ENCODE data around the gene EMP2.

DNA sequence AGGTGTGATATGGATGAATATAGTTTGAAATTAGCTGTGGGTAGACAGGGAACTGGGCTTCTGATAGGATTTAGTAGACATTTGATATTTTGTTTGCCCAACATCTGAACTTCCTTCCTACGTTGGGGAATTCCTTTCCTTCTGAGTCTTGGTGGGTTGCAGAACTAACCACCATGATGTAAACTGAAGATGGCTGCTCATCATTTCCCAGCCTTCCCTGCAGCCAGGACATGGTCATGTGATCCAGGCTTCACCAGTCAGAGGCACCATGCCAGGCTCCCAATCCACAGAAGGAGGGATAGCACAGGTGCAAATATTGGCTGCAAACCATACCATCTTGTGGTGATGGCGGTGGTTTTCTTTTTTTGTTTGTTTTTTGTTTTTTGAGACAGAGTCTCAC is 57.4 kb downstream of the EMP2 start:
- no peak for TF ChIP-seq ZBTB44 (tag by site-specific recombination; IDR thresholded peaks at IDR 0.05)
- TF ChIP-seq CTCF (tag by site-specific recombination; IDR thresholded peaks at IDR 0.05): no peak
- no peak for TF ChIP-seq ZSCAN30 (tag by site-specific recombination; IDR thresholded peaks at IDR 0.05)
- no peak for TF ChIP-seq ZNF398 (tag by site-specific recombination; IDR thresholded peaks at IDR 0.05)
- TF ChIP-seq ZNF324 (tag by site-specific recombination; IDR thresholded peaks at IDR 0.05): no peak
- TF ChIP-seq, protein P1, sequence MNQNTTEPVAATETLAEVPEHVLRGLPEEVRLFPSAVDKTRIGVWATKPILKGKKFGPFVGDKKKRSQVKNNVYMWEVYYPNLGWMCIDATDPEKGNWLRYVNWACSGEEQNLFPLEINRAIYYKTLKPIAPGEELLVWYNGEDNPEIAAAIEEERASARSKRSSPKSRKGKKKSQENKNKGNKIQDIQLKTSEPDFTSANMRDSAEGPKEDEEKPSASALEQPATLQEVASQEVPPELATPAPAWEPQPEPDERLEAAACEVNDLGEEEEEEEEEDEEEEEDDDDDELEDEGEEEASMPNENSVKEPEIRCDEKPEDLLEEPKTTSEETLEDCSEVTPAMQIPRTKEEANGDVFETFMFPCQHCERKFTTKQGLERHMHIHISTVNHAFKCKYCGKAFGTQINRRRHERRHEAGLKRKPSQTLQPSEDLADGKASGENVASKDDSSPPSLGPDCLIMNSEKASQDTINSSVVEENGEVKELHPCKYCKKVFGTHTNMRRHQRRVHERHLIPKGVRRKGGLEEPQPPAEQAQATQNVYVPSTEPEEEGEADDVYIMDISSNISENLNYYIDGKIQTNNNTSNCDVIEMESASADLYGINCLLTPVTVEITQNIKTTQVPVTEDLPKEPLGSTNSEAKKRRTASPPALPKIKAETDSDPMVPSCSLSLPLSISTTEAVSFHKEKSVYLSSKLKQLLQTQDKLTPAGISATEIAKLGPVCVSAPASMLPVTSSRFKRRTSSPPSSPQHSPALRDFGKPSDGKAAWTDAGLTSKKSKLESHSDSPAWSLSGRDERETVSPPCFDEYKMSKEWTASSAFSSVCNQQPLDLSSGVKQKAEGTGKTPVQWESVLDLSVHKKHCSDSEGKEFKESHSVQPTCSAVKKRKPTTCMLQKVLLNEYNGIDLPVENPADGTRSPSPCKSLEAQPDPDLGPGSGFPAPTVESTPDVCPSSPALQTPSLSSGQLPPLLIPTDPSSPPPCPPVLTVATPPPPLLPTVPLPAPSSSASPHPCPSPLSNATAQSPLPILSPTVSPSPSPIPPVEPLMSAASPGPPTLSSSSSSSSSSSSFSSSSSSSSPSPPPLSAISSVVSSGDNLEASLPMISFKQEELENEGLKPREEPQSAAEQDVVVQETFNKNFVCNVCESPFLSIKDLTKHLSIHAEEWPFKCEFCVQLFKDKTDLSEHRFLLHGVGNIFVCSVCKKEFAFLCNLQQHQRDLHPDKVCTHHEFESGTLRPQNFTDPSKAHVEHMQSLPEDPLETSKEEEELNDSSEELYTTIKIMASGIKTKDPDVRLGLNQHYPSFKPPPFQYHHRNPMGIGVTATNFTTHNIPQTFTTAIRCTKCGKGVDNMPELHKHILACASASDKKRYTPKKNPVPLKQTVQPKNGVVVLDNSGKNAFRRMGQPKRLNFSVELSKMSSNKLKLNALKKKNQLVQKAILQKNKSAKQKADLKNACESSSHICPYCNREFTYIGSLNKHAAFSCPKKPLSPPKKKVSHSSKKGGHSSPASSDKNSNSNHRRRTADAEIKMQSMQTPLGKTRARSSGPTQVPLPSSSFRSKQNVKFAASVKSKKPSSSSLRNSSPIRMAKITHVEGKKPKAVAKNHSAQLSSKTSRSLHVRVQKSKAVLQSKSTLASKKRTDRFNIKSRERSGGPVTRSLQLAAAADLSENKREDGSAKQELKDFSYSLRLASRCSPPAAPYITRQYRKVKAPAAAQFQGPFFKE (tag by site-specific recombination; IDR thresholded peaks at IDR 0.05; ENCODE audit: borderline replicate concordance): no peak
- TF ChIP-seq, protein P2, sequence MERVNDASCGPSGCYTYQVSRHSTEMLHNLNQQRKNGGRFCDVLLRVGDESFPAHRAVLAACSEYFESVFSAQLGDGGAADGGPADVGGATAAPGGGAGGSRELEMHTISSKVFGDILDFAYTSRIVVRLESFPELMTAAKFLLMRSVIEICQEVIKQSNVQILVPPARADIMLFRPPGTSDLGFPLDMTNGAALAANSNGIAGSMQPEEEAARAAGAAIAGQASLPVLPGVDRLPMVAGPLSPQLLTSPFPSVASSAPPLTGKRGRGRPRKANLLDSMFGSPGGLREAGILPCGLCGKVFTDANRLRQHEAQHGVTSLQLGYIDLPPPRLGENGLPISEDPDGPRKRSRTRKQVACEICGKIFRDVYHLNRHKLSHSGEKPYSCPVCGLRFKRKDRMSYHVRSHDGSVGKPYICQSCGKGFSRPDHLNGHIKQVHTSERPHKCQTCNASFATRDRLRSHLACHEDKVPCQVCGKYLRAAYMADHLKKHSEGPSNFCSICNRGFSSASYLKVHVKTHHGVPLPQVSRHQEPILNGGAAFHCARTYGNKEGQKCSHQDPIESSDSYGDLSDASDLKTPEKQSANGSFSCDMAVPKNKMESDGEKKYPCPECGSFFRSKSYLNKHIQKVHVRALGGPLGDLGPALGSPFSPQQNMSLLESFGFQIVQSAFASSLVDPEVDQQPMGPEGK (tag by site-specific recombination; IDR thresholded peaks at IDR 0.05): no peak
- no peak for TF ChIP-seq REPIN1 (tag by site-specific recombination; IDR thresholded peaks at IDR 0.05; ENCODE audit: low read depth)
- TF ChIP-seq PRDM10 (tag by site-specific recombination; IDR thresholded peaks at IDR 0.05): no peak
